ENCODE measurements around the gene PRAF2.

Gene PRAF2, protein sequence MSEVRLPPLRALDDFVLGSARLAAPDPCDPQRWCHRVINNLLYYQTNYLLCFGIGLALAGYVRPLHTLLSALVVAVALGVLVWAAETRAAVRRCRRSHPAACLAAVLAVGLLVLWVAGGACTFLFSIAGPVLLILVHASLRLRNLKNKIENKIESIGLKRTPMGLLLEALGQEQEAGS

DNA sequence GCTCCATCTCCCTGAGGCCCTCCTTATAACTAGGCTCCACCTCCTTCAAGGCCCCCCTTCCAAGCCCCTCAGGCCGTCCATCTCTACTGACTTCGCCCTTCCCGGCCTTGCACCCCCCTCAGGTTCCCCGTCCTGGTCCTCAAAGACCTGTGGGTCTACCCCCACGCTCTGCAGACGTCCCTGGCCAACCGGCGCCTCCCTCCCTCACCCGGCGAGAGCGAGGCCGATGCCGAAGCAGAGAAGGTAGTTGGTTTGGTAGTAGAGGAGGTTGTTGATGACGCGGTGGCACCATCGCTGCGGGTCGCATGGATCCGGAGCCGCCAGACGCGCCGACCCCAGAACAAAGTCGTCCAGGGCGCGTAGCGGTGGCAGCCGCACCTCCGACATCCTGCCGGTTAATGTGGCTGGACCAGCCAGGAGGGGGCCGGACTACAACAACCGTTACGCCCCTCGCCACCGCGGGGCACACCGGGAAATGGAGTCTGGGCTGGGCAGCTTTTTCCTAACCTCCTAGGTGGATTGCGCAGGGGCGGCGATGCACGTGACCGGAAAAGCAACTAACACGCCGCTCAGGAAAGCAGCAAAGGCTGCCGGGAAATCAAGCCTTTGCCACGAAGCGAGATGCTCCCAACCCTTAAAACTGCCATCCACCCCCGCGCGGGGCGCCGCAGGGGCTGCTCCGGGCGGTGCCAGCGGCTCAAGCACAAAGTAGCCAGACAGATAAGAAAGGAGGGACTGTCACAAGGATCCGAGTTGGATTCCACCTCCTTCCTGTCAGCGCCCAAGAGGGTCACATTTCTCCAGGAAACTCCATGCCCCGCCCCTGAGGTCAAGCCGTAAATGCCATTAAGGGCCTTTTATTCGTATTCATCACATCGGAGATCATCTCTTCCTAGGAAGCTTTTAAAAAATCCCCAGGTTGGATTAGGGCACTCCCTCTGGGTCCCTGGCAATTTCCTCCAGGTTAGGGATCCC, at the start of gene PRAF2:
Gene PRAF2, minus strand, starts transcription at position 402 of the 975 bp plus-strand sequence. Its CDS starts 15 bp downstream, at position 387.
- Histone ChIP-seq H3K27ac (ENCODE audit: low read depth, low read length) (peak within 1 kb of the TSS; percentile 44), H3K9ac (ENCODE audit: low read length) (peak within 1 kb of the TSS; percentile 80), H3K4me2 (ENCODE audit: low read depth, low read length, poor library complexity, severe bottlenecking) (peak within 1 kb of the TSS; percentile 73), H3K36me3 (ENCODE audit: low read length) (no peaks in the 10 kb centered on the region), H3K9me3 (ENCODE audit: insufficient read depth, low read length) (no peaks in the 10 kb centered on the region), H3K79me2 (ENCODE audit: insufficient read depth, low read length) (peaks cover 11% of the 10 kb centered on the region; the same call in 1 of the 2 replicates), H3F3A (ENCODE audit: insufficient read depth) (no peaks in the 10 kb centered on the region), H2AFZ (ENCODE audit: low read depth, low read length, severe bottlenecking) (no peak within 1 kb of the TSS), H3K4me3 (ENCODE audit: insufficient read depth, low read length, poor library complexity, severe bottlenecking) (peak within 1 kb of the TSS; percentile 84), H3K9me2 (replicated peaks; ENCODE audit: insufficient read depth, low read length) (no peaks in the 10 kb centered on the region), H4K20me1 (ENCODE audit: low read depth, low read length) (no peaks in the 10 kb centered on the region), H3K27me3 (ENCODE audit: low read length) (no peaks in the 10 kb centered on the region)
- TF ChIP-seq EZH2phosphoT487 (conservative IDR thresholded peaks at IDR 0.05; ENCODE audit: low read length): no peak
- TF ChIP-seq, protein P1, sequence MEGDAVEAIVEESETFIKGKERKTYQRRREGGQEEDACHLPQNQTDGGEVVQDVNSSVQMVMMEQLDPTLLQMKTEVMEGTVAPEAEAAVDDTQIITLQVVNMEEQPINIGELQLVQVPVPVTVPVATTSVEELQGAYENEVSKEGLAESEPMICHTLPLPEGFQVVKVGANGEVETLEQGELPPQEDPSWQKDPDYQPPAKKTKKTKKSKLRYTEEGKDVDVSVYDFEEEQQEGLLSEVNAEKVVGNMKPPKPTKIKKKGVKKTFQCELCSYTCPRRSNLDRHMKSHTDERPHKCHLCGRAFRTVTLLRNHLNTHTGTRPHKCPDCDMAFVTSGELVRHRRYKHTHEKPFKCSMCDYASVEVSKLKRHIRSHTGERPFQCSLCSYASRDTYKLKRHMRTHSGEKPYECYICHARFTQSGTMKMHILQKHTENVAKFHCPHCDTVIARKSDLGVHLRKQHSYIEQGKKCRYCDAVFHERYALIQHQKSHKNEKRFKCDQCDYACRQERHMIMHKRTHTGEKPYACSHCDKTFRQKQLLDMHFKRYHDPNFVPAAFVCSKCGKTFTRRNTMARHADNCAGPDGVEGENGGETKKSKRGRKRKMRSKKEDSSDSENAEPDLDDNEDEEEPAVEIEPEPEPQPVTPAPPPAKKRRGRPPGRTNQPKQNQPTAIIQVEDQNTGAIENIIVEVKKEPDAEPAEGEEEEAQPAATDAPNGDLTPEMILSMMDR (IDR thresholded peaks at IDR 0.05; ENCODE audit: insufficient read depth, low read length, poor library complexity, severe bottlenecking): no peak

DNA sequence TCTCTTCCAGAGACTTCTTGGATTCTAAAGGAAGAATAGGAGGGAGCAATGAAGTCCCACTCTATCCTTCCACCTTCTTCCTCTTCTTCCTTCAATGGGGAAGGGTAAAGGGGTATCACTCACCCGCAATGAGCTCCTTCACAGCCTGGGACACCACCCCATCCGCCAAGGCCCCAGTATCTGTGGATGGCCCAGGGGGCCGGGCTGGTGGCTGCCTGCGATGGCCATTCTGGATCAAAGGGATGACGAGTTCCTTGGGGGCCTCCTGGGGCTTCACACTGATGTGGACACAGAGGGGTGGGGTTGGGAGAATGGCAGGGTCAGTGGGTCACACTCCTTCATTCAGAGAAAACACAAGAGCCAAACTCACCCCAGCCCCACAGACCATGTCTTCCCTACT, 48.7 kb upstream of the PRAF2 start:
- H3K9ac ChIP-seq (ENCODE audit: low read length): peak overlapping the region; percentile 92

DNA sequence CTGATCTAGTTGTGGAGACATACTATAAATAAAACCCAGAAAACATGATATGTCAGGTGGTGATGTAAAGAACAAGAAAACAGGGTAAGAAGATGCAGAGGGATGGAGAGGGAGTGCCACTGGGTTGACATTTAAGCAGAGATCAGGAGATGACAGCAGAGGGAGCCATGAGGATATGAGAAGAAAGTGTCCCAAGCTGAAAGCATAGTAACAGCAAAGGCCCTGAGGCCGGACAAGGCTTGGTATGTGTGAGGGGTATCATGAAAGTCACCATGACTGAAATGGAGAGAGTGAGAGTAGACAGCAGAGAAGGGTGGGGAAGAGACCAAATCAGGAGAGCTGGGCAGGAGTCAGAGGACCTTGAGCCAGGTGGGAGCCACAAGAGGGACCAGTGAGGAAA, 46.3 kb upstream of the PRAF2 start:
- no peaks in the 10 kb centered on the region for H4K20me1 ChIP-seq (ENCODE audit: low read depth, low read length)
- H3K36me3 ChIP-seq (ENCODE audit: low read length): no peaks in the 10 kb centered on the region
- no peak overlapping the region for H3K4me3 ChIP-seq (ENCODE audit: insufficient read depth, low read length, poor library complexity, severe bottlenecking)
- no peak overlapping the region for H3K4me2 ChIP-seq (ENCODE audit: low read depth, low read length, poor library complexity, severe bottlenecking)
- H3K79me2 ChIP-seq (ENCODE audit: insufficient read depth, low read length): peaks cover 12% of the 10 kb centered on the region
- no peaks in the 10 kb centered on the region for H3K27me3 ChIP-seq (ENCODE audit: low read length)
- H3K27ac ChIP-seq (ENCODE audit: low read depth, low read length): no peak overlapping the region
- TF ChIP-seq, protein P1 (IDR thresholded peaks at IDR 0.05; ENCODE audit: insufficient read depth, low read length, poor library complexity, severe bottlenecking): no peak
- no peak for TF ChIP-seq EZH2phosphoT487 (conservative IDR thresholded peaks at IDR 0.05; ENCODE audit: low read length)
- no peaks in the 10 kb centered on the region for H3K9me2 ChIP-seq (replicated peaks; ENCODE audit: insufficient read depth, low read length)
- no peaks in the 10 kb centered on the region for H3K9me3 ChIP-seq (ENCODE audit: insufficient read depth, low read length)
- H2AFZ ChIP-seq (ENCODE audit: low read depth, low read length, severe bottlenecking): no peak overlapping the region
- no peaks in the 10 kb centered on the region for H3F3A ChIP-seq (ENCODE audit: insufficient read depth)
- no peak overlapping the region for H3K9ac ChIP-seq (ENCODE audit: low read length)

More for the DNA sequence above, 48.7 kb upstream of the PRAF2 start:
- Histone ChIP-seq H4K20me1 (ENCODE audit: low read depth, low read length) (no peaks in the 10 kb centered on the region), H2AFZ (ENCODE audit: low read depth, low read length, severe bottlenecking) (no peak overlapping the region), H3K9me2 (replicated peaks; ENCODE audit: insufficient read depth, low read length) (no peaks in the 10 kb centered on the region), H3K4me3 (ENCODE audit: insufficient read depth, low read length, poor library complexity, severe bottlenecking) (peak overlapping the region; percentile 91), H3K9me3 (ENCODE audit: insufficient read depth, low read length) (no peaks in the 10 kb centered on the region), H3K27ac (ENCODE audit: low read depth, low read length) (no peak overlapping the region), H3K27me3 (ENCODE audit: low read length) (no peaks in the 10 kb centered on the region), H3K36me3 (ENCODE audit: low read length) (no peaks in the 10 kb centered on the region), H3K79me2 (ENCODE audit: insufficient read depth, low read length) (peaks cover 12% of the 10 kb centered on the region), H3F3A (ENCODE audit: insufficient read depth) (no peaks in the 10 kb centered on the region), H3K4me2 (ENCODE audit: low read depth, low read length, poor library complexity, severe bottlenecking) (peak overlapping the region; percentile 70)
- TF ChIP-seq, protein P1 (IDR thresholded peaks at IDR 0.05; ENCODE audit: insufficient read depth, low read length, poor library complexity, severe bottlenecking): no peak
- TF ChIP-seq EZH2phosphoT487 (conservative IDR thresholded peaks at IDR 0.05; ENCODE audit: low read length): no peak
